KMS-11 (cell line): ENCODE data around the gene NME3.

ENCODE experiments used
- H2AFZ ChIP-seq: fragments of 200-600 bp; sonication (generic); 2 replicates; pipeline ENCODE4 v1.6.1; 2016; ENCODE audit warnings: antibody characterized with exemption, mixed run types, low read depth
- H3K27ac ChIP-seq: fragments of 200-600 bp; sonication (generic); 2 replicates; pipeline ENCODE4 v1.6.1; 2016; ENCODE audit warnings: mild to moderate bottlenecking, mixed run types
- H3K27me3 ChIP-seq: fragments of 200-600 bp; sonication (generic); 2 replicates; pipeline ENCODE4 v1.6.1; 2017; ENCODE audit warnings: mild to moderate bottlenecking, low read depth, mixed run types, moderate library complexity; ENCODE audit not compliant: insufficient read depth
- H3K36me3 ChIP-seq: fragments of 200-600 bp; sonication (generic); 2 replicates; pipeline ENCODE4 v1.6.1; 2017; ENCODE audit warnings: mild to moderate bottlenecking, mixed run types; ENCODE audit not compliant: insufficient read depth
- H3K4me1 ChIP-seq: fragments of 200-600 bp; sonication (generic); 2 replicates; pipeline ENCODE4 v1.6.1; 2016; ENCODE audit warnings: mild to moderate bottlenecking, low read depth, mixed run types; ENCODE audit not compliant: poor library complexity, severe bottlenecking
- H3K4me2 ChIP-seq: fragments of 200-600 bp; sonication (generic); 2 replicates; pipeline ENCODE4 v1.7.0; 2016; ENCODE audit warnings: mild to moderate bottlenecking, mixed run types
- H3K4me3 ChIP-seq: fragments of 200-600 bp; sonication (generic); IDR thresholded peaks from 2 replicates; pipeline ENCODE4 v1.6.1; 2017; ENCODE audit warnings: low read depth, low read length, mixed read lengths; ENCODE audit not compliant: insufficient read depth
- H3K79me2 ChIP-seq: fragments of 200-600 bp; sonication (generic); 2 replicates; pipeline ENCODE4 v1.6.1; 2016; ENCODE audit warnings: low read depth, mixed run types; ENCODE audit not compliant: insufficient read depth
- H3K9ac ChIP-seq: fragments of 200-600 bp; sonication (generic); 2 replicates; pipeline ENCODE4 v1.6.1; 2016; ENCODE audit warnings: mild to moderate bottlenecking, mixed run types
- H4K20me1 ChIP-seq: fragments of 200-600 bp; sonication (generic); 2 replicates; pipeline ENCODE4 v1.6.1; 2016; ENCODE audit warnings: mild to moderate bottlenecking, mixed run types; ENCODE audit not compliant: insufficient read depth
- CTCF ChIP-seq: fragments of 200-600 bp; sonication (generic); conservative IDR thresholded peaks from 2 replicates; pipeline ENCODE4 v1.6.1; 2017; ENCODE audit warnings: low read depth, mild to moderate bottlenecking, antibody characterized with exemption, low read length, moderate library complexity, mixed read lengths

Gene NME3

GRCh38 chr16:1818873-1819525, 47.7 kb upstream of the NME3 start:
- H3K27ac ChIP-seq, result no peak overlapping the region
- no peaks in the 10 kb centered on the region for H3K79me2 ChIP-seq
- no peak for TF ChIP-seq CTCF
- H3K27me3 ChIP-seq, result no peaks in the 10 kb centered on the region
- no peaks in the 10 kb centered on the region for H3K4me1 ChIP-seq
- no peak overlapping the region for H2AFZ ChIP-seq
- H3K9ac ChIP-seq, result no peak overlapping the region
- H3K36me3 ChIP-seq, result no peaks in the 10 kb centered on the region
- H4K20me1 ChIP-seq, result no peaks in the 10 kb centered on the region
- no peak overlapping the region for H3K4me2 ChIP-seq
- H3K4me3 ChIP-seq, result no peak overlapping the region

GRCh38 chr16:1818204-1818872, 47.0 kb upstream of the NME3 start:
- Histone ChIP-seq H3K36me3 (no peaks in the 10 kb centered on the region), H3K4me1 (no peaks in the 10 kb centered on the region), H3K4me2 (no peak overlapping the region), H2AFZ (no peak overlapping the region), H4K20me1 (no peaks in the 10 kb centered on the region), H3K27me3 (no peaks in the 10 kb centered on the region), H3K27ac (no peak overlapping the region), H3K4me3 (no peak overlapping the region), H3K79me2 (no peaks in the 10 kb centered on the region), H3K9ac (no peak overlapping the region)
- TF ChIP-seq CTCF, result no peak

GRCh38 chr16:1817716-1818115, 46.4 kb upstream of the NME3 start:
- Histone ChIP-seq H3K79me2 (no peaks in the 10 kb centered on the region), H4K20me1 (no peaks in the 10 kb centered on the region), H3K4me1 (no peaks in the 10 kb centered on the region), H2AFZ (no peak overlapping the region), H3K4me2 (no peak overlapping the region), H3K9ac (no peak overlapping the region), H3K4me3 (no peak overlapping the region), H3K36me3 (no peaks in the 10 kb centered on the region), H3K27me3 (no peaks in the 10 kb centered on the region), H3K27ac (no peak overlapping the region)
- no peak for TF ChIP-seq CTCF

- Histone ChIP-seq H3K9ac (no peak overlapping the region), H3K4me2 (no peak overlapping the region), H3K4me1 (no peaks in the 10 kb centered on the region), H3K27ac (no peak overlapping the region), H2AFZ (no peak overlapping the region), H3K4me3 (no peak overlapping the region), H4K20me1 (no peaks in the 10 kb centered on the region), H3K27me3 (no peaks in the 10 kb centered on the region), H3K36me3 (no peaks in the 10 kb centered on the region), H3K79me2 (no peaks in the 10 kb centered on the region)
- no peak for TF ChIP-seq CTCF
Measured at GRCh38 chr16:1817276-1817589, 45.9 kb upstream of the NME3 start.
